ENCODE measurements around the gene PDE8B. TPM values are rescaled to one million over a fixed set of nuclear protein-coding genes. Genes with fewer than 3 reads are reported as not detected.

PDE8B gene
- total RNA-seq, 1 experiment from 2014 or later = 0.07 TPM

DNA sequence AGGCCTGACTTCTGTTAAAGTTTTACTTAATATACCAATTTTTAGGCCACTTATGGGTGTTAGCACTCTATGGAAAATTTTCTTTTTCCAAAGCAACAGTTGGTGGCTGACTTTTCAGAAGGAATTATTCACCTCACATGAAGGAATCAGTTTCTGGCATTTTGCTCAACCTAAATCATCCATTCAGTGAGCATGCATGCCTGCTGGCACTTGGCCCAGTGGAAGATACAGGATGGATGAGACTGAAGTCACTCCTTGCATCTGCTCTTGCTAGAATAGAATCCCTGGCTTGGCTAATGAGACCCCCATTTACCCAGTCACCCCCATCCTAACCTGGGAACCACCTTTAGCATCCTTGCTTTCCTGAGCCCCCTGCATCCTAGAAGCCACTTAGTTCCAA is 149.9 kb downstream of the PDE8B start:
- H3K27me3 Mint-ChIP-seq (ENCODE audit: low read depth) = no peaks in the 10 kb centered on the region
- H3K36me3 Mint-ChIP-seq (ENCODE audit: insufficient read depth in 1 of 3, low read depth in 3 of 3) = no peaks in the 10 kb centered on the region
- Histone ChIP-seq H2AFZ (ENCODE audit: low read length) (no peak overlapping the region), H3T11ph (ENCODE audit: low read length) (no peak overlapping the region), H3K79me1 (ENCODE audit: insufficient read depth, low read depth, low read length, poor library complexity, severe bottlenecking) (no peaks in the 10 kb centered on the region), H3K27ac (ENCODE audit: insufficient read length, low read depth, low read length) (no peak overlapping the region), H3K4ac (ENCODE audit: low read depth, low read length) (no peak overlapping the region), H3K14ac (ENCODE audit: insufficient read depth, low read length) (no peak overlapping the region), H3K9me3 (ENCODE audit: control insufficient read depth, low read depth, low read length) (no peaks in the 10 kb centered on the region), H3K56ac (ENCODE audit: insufficient read length, low read depth, low read length) (no peak overlapping the region), H4K91ac (ENCODE audit: insufficient read length, low read depth, low read length) (no peak overlapping the region), H3K23ac (ENCODE audit: insufficient read length, low read depth, low read length) (no peak overlapping the region), H4K8ac (replicated peaks; ENCODE audit: insufficient read length, low read depth, low read length) (no peak overlapping the region), H2BK15ac (ENCODE audit: low read depth, low read length) (no peak overlapping the region), H2BK12ac (ENCODE audit: insufficient read length, low read depth, low read length) (no peak overlapping the region), H2BK20ac (ENCODE audit: low read depth, low read length, poor library complexity, severe bottlenecking) (no peak overlapping the region), H2BK5ac (ENCODE audit: insufficient read length, low read length) (no peak overlapping the region), H4K5ac (ENCODE audit: insufficient read length, low read depth, low read length) (no peak overlapping the region), H3K27me3 (ENCODE audit: insufficient read depth, low read length) (no peaks in the 10 kb centered on the region), H2AK5ac (ENCODE audit: insufficient read length, low read length) (no peak overlapping the region), H2BK120ac (ENCODE audit: low read depth, low read length, poor library complexity, severe bottlenecking) (no peak overlapping the region), H4K20me1 (ENCODE audit: control insufficient read depth, insufficient read depth, insufficient read length) (no peaks in the 10 kb centered on the region), H3K79me2 (ENCODE audit: insufficient read depth, low read length) (no peaks in the 10 kb centered on the region), H3K9ac (ENCODE audit: extremely low read depth, insufficient read length, low read length) (no peak overlapping the region), H3K4me2 (ENCODE audit: insufficient read depth, insufficient read length, low read length) (no peak overlapping the region), H3K23me2 (ENCODE audit: insufficient read length, low read depth, low read length, poor library complexity, severe bottlenecking) (no peaks in the 10 kb centered on the region), H3K4me1 (ENCODE audit: insufficient read depth, low read length) (no peaks in the 10 kb centered on the region), H3K18ac (ENCODE audit: insufficient read length, low read depth, low read length) (no peak overlapping the region)
- H3K4me3 Mint-ChIP-seq = no peak overlapping the region
- H3K4me1 Mint-ChIP-seq = no peaks in the 10 kb centered on the region; a peak in 1 of 4 replicates
- H3K9me3 Mint-ChIP-seq = no peaks in the 10 kb centered on the region
- DNase-seq = no peak
- TF ChIP-seq, protein P1, sequence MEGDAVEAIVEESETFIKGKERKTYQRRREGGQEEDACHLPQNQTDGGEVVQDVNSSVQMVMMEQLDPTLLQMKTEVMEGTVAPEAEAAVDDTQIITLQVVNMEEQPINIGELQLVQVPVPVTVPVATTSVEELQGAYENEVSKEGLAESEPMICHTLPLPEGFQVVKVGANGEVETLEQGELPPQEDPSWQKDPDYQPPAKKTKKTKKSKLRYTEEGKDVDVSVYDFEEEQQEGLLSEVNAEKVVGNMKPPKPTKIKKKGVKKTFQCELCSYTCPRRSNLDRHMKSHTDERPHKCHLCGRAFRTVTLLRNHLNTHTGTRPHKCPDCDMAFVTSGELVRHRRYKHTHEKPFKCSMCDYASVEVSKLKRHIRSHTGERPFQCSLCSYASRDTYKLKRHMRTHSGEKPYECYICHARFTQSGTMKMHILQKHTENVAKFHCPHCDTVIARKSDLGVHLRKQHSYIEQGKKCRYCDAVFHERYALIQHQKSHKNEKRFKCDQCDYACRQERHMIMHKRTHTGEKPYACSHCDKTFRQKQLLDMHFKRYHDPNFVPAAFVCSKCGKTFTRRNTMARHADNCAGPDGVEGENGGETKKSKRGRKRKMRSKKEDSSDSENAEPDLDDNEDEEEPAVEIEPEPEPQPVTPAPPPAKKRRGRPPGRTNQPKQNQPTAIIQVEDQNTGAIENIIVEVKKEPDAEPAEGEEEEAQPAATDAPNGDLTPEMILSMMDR (conservative IDR thresholded peaks at IDR 0.05) = no peak
- no peak overlapping the region for H3K27ac Mint-ChIP-seq
